ENCODE measurements around the gene DENND6B.

The DENND6B gene

GRCh38 chr22:50260801-50261614, 65.8 kb downstream of the DENND6B start:
- no peak overlapping the region for H3K4ac ChIP-seq (ENCODE audit: low read depth, low read length)
- H3K9ac ChIP-seq (ENCODE audit: low read length) = no peak overlapping the region
- peak overlapping the region; percentile 35 for H2AFZ ChIP-seq (ENCODE audit: insufficient read depth, low read length, poor library complexity)
- H2BK5ac ChIP-seq (ENCODE audit: low read depth, low read length, poor library complexity) = no peak overlapping the region
- no peak overlapping the region for H4K91ac ChIP-seq (ENCODE audit: low read depth, low read length)
- no peak overlapping the region for H4K12ac ChIP-seq (ENCODE audit: low read depth, low read length)
- H3K4me2 ChIP-seq (ENCODE audit: low read length) = peak overlapping the region; percentile 74
- H3K27ac ChIP-seq (ENCODE audit: low read depth, low read length) = no peak overlapping the region
- no peak overlapping the region for H2BK120ac ChIP-seq (ENCODE audit: insufficient read depth, low read length, poor library complexity)
- peak overlapping the region; percentile 61 for H3K4me3 ChIP-seq (ENCODE audit: low read depth, low read length)
- no peak overlapping the region for H3K18ac ChIP-seq (ENCODE audit: low read length)
- no peaks in the 10 kb centered on the region for H3K36me3 ChIP-seq (ENCODE audit: control insufficient read depth in 1 of 2, insufficient read depth in 2 of 2, low read length in 2 of 2)
- no peak overlapping the region for H4K8ac ChIP-seq (ENCODE audit: low read depth, low read length)
- DNase-seq = peak in 1 of 2 donors; percentile 49
- H2BK12ac ChIP-seq (ENCODE audit: low read length) = no peak overlapping the region
- no peaks in the 10 kb centered on the region for H3K9me3 ChIP-seq (ENCODE audit: insufficient read depth, low read depth, low read length)
- no peaks in the 10 kb centered on the region for H3K79me1 ChIP-seq (ENCODE audit: low read length)
- WGBS (ENCODE audit: extremely low coverage, insufficient coverage, insufficient read length) = no CpG with 5 or more reads among the region's 92 CpGs
- no peaks in the 10 kb centered on the region for H3K79me2 ChIP-seq (ENCODE audit: control insufficient read depth, insufficient read depth, low read length, poor library complexity)
- no peak overlapping the region for H3K14ac ChIP-seq (ENCODE audit: low read length)
- no peak overlapping the region for H3K23ac ChIP-seq (ENCODE audit: low read length)
- peaks cover 17 to 20% of the 10 kb centered on the region in 2 experiments for H3K4me1 ChIP-seq (ENCODE audit: control insufficient read depth in 1 of 2, insufficient read depth in 2 of 2, low read length in 2 of 2)
- H2AK5ac ChIP-seq (ENCODE audit: low read length) = no peak overlapping the region
- peaks cover 9% of the 10 kb centered on the region for H3K27me3 ChIP-seq (ENCODE audit: insufficient read depth, low read length)

GRCh38 chr22:50260434-50260800, 66.4 kb downstream of the DENND6B start:
- DNase-seq = no peak
- Histone ChIP-seq H3K36me3 (ENCODE audit: control insufficient read depth in 1 of 2, insufficient read depth in 2 of 2, low read length in 2 of 2) (no peaks in the 10 kb centered on the region), H3K27ac (ENCODE audit: low read depth, low read length) (no peak overlapping the region), H3K18ac (ENCODE audit: low read length) (no peak overlapping the region), H3K4me1 (ENCODE audit: control insufficient read depth in 1 of 2, insufficient read depth in 2 of 2, low read length in 2 of 2) (peaks cover 17 to 20% of the 10 kb centered on the region in 2 experiments), H4K91ac (ENCODE audit: low read depth, low read length) (no peak overlapping the region), H3K4me2 (ENCODE audit: low read length) (peak overlapping the region; percentile 74), H3K23ac (ENCODE audit: low read length) (no peak overlapping the region), H4K8ac (ENCODE audit: low read depth, low read length) (no peak overlapping the region), H2AK5ac (ENCODE audit: low read length) (no peak overlapping the region), H2BK5ac (ENCODE audit: low read depth, low read length, poor library complexity) (no peak overlapping the region), H3K14ac (ENCODE audit: low read length) (no peak overlapping the region), H3K27me3 (ENCODE audit: insufficient read depth, low read length) (peaks cover 9% of the 10 kb centered on the region), H4K12ac (ENCODE audit: low read depth, low read length) (no peak overlapping the region), H3K9ac (ENCODE audit: low read length) (no peak overlapping the region), H2BK120ac (ENCODE audit: insufficient read depth, low read length, poor library complexity) (no peak overlapping the region), H3K4ac (ENCODE audit: low read depth, low read length) (no peak overlapping the region), H3K79me2 (ENCODE audit: control insufficient read depth, insufficient read depth, low read length, poor library complexity) (no peaks in the 10 kb centered on the region), H2AFZ (ENCODE audit: insufficient read depth, low read length, poor library complexity) (peak overlapping the region; percentile 35), H2BK12ac (ENCODE audit: low read length) (no peak overlapping the region), H3K4me3 (ENCODE audit: low read depth, low read length) (peak overlapping the region; percentile 20), H3K9me3 (ENCODE audit: insufficient read depth, low read depth, low read length) (no peaks in the 10 kb centered on the region), H3K79me1 (ENCODE audit: low read length) (no peaks in the 10 kb centered on the region)
- WGBS (ENCODE audit: extremely low coverage, insufficient coverage, insufficient read length) = no CpG with 5 or more reads among the region's 11 CpGs

GRCh38 chr22:50259302-50259701, 67.5 kb downstream of the DENND6B start:
- Histone ChIP-seq H4K91ac (ENCODE audit: low read depth, low read length) (no peak overlapping the region), H3K79me2 (ENCODE audit: control insufficient read depth, insufficient read depth, low read length, poor library complexity) (no peaks in the 10 kb centered on the region), H3K14ac (ENCODE audit: low read length) (no peak overlapping the region), H2AFZ (ENCODE audit: insufficient read depth, low read length, poor library complexity) (no peak overlapping the region), H3K23ac (ENCODE audit: low read length) (no peak overlapping the region), H3K4ac (ENCODE audit: low read depth, low read length) (no peak overlapping the region), H2BK120ac (ENCODE audit: insufficient read depth, low read length, poor library complexity) (no peak overlapping the region), H3K9ac (ENCODE audit: low read length) (no peak overlapping the region), H3K4me1 (ENCODE audit: control insufficient read depth in 1 of 2, insufficient read depth in 2 of 2, low read length in 2 of 2) (peaks cover 17 to 20% of the 10 kb centered on the region in 2 experiments), H3K18ac (ENCODE audit: low read length) (no peak overlapping the region), H2AK5ac (ENCODE audit: low read length) (no peak overlapping the region), H3K36me3 (ENCODE audit: control insufficient read depth in 1 of 2, insufficient read depth in 2 of 2, low read length in 2 of 2) (no peaks in the 10 kb centered on the region), H3K79me1 (ENCODE audit: low read length) (no peaks in the 10 kb centered on the region), H3K27me3 (ENCODE audit: insufficient read depth, low read length) (peaks cover 9% of the 10 kb centered on the region), H3K27ac (ENCODE audit: low read depth, low read length) (no peak overlapping the region), H2BK5ac (ENCODE audit: low read depth, low read length, poor library complexity) (no peak overlapping the region), H4K8ac (ENCODE audit: low read depth, low read length) (no peak overlapping the region), H3K9me3 (ENCODE audit: insufficient read depth, low read depth, low read length) (no peaks in the 10 kb centered on the region), H2BK12ac (ENCODE audit: low read length) (no peak overlapping the region), H3K4me2 (ENCODE audit: low read length) (no peak overlapping the region), H4K12ac (ENCODE audit: low read depth, low read length) (no peak overlapping the region), H3K4me3 (ENCODE audit: low read depth, low read length) (no peak overlapping the region)
- no CpG with 5 or more reads among the region's 15 CpGs for WGBS (ENCODE audit: extremely low coverage, insufficient coverage, insufficient read length)
- no peak for DNase-seq

All from trophoblast cell (in vitro differentiated cells and primary cell).